Neutrophil (primary cell): ENCODE results near the gene WDR86.

ENCODE experiments used
- H3K27ac ChIP-seq: fragments of 200-600 bp; sonication (generic); 2 replicates; pipeline ENCODE4 v1.5.1; 2016; ENCODE audit warnings: mild to moderate bottlenecking, moderate library complexity
- H3K27me3 ChIP-seq: fragments of 200-600 bp; sonication (generic); 2 replicates; pipeline ENCODE4 v1.6.0; 2016; ENCODE audit warnings: mild to moderate bottlenecking
- H3K36me3 ChIP-seq: fragments of 200-600 bp; sonication (generic); 2 replicates; pipeline ENCODE4 v1.5.1; 2017
- H3K4me1 ChIP-seq, 2 experiments: fragments of 200-600 bp in 1 of 2; sonication (generic) in 1 of 2; 1 replicate in 1 of 2; 2 replicates in 1 of 2; pipeline versions ENCODE4 v1.5.1 to v1.6.1; 2013 to 2016; ENCODE audit warnings: low read depth in 1 of 2, low read length in 1 of 2, mild to moderate bottlenecking in 1 of 2, moderate library complexity in 1 of 2; ENCODE audit not compliant: control insufficient read depth in 1 of 2, insufficient read depth in 1 of 2
- H3K4me3 ChIP-seq, 2 experiments: fragments of 200-600 bp in 1 of 2; sonication (generic) in 1 of 2; 1 replicate in 1 of 2; 2 replicates in 1 of 2; pipeline ENCODE4 v1.5.1; 2013 to 2016; ENCODE audit warnings: low read depth in 1 of 2, low read length in 1 of 2, mild to moderate bottlenecking in 1 of 2, moderate library complexity in 1 of 2
- H3K9me3 ChIP-seq: fragments of 200-600 bp; sonication (generic); 2 replicates; pipeline ENCODE4 v1.5.1; 2016
- CTCF ChIP-seq: fragments of 200-600 bp; sonication (generic); IDR thresholded peaks from 2 replicates; pipeline ENCODE4 v1.5.1; 2016; ENCODE audit warnings: antibody characterized with exemption

The WDR86 gene

GRCh38 chr7:151341357-151342101, 68.3 kb downstream of the WDR86 start, which contains the start of gene NUB1:
NUB1 (plus strand) TSS chr7:151341812; CDS start chr7:151345350, 3,538 bp downstream.
- Histone ChIP-seq H3K9me3 (no peaks in the 10 kb centered on the region), H3K27me3 (no peaks in the 10 kb centered on the region), H3K4me3 (peak within 1 kb of the TSS; percentile 85 to 86), H3K4me1 (peaks cover 26 to 42% of the 10 kb centered on the region in 2 experiments), H3K27ac (peak within 1 kb of the TSS; percentile 96), H3K36me3 (peaks cover 19% of the 10 kb centered on the region)
- TF ChIP-seq CTCF = peak; percentile 80

- peaks cover 12% of the 10 kb centered on the region for H3K36me3 ChIP-seq
- peaks cover 26 to 42% of the 10 kb centered on the region in 2 experiments for H3K4me1 ChIP-seq
- H3K27ac ChIP-seq = peak overlapping the region; percentile 96
- peak overlapping the region; percentile 85 to 86 for H3K4me3 ChIP-seq
- no peaks in the 10 kb centered on the region for H3K9me3 ChIP-seq
- no peak for TF ChIP-seq CTCF
- no peaks in the 10 kb centered on the region for H3K27me3 ChIP-seq
Measured at GRCh38 chr7:151340794-151341356, 69.0 kb downstream of the WDR86 start.

- Histone ChIP-seq H3K36me3 (peaks cover 4% of the 10 kb centered on the region), H3K4me1 (peaks cover 26 to 42% of the 10 kb centered on the region in 2 experiments), H3K4me3 (peak overlapping the region; percentile 34 to 44), H3K9me3 (no peaks in the 10 kb centered on the region), H3K27me3 (no peaks in the 10 kb centered on the region), H3K27ac (peak overlapping the region; percentile 96)
- peak; percentile 40 for TF ChIP-seq CTCF
Measured at GRCh38 chr7:151339651-151340382, 70.0 kb downstream of the WDR86 start.

- Histone ChIP-seq H3K4me3 (no peak overlapping the region), H3K27me3 (no peaks in the 10 kb centered on the region), H3K9me3 (no peaks in the 10 kb centered on the region), H3K4me1 (peaks cover 26 to 42% of the 10 kb centered on the region in 2 experiments), H3K27ac (peak overlapping the region; percentile 96), H3K36me3 (peaks cover 4% of the 10 kb centered on the region)
- TF ChIP-seq CTCF = no peak
Measured at GRCh38 chr7:151338809-151339208, 71.0 kb downstream of the WDR86 start.

GRCh38 chr7:151337346-151337745, 72.5 kb downstream of the WDR86 start:
- Histone ChIP-seq H3K4me1 (peaks cover 20 to 34% of the 10 kb centered on the region in 2 experiments), H3K36me3 (no peaks in the 10 kb centered on the region), H3K27ac (no peak overlapping the region), H3K4me3 (no peak overlapping the region), H3K9me3 (no peaks in the 10 kb centered on the region), H3K27me3 (no peaks in the 10 kb centered on the region)
- no peak for TF ChIP-seq CTCF
